Esophagus squamous epithelium (tissue), 5 donors: ENCODE data around the gene AP3D1. TPM values are rescaled to one million over a fixed set of nuclear protein-coding genes. Genes with fewer than 3 reads are reported as not detected.

ENCODE experiments used
- DNase-seq: peaks from one replicate; lab custom pipeline; 2025; lab: John Stamatoyannopoulos, UW
- H3K27ac ChIP-seq, 4 donors: fragments of 200-600 bp; sonication (generic); one replicate each; pipeline ENCODE4 v1.5.1; 2016 to 2019; ENCODE audit warnings: mild to moderate bottlenecking in 1 of 4
- H3K27me3 ChIP-seq, 4 donors: fragments of 200-600 bp; sonication (generic); 1 replicate in 3 of 4; 2 replicates in 1 of 4; pipeline versions ENCODE4 v1.5.1 to v1.6.0; 2017 to 2021; ENCODE audit warnings: antibody characterized with exemption in 1 of 4
- H3K36me3 ChIP-seq, 3 donors: fragments of 200-600 bp; sonication (generic); one replicate each; pipeline ENCODE4 v1.5.1; 2016 to 2019
- H3K4me1 ChIP-seq, 3 donors: fragments of 200-600 bp; sonication (generic); one replicate each; pipeline ENCODE4 v1.5.1; 2017 to 2019
- H3K4me3 ChIP-seq, 4 donors: fragments of 200-600 bp; sonication (generic); 1 replicate in 3 of 4; 2 replicates in 1 of 4; pipeline ENCODE4 v1.5.1; 2016 to 2019; ENCODE audit warnings: mild to moderate bottlenecking in 2 of 4, moderate library complexity in 1 of 4
- H3K9me3 ChIP-seq, 3 donors: fragments of 200-600 bp; sonication (generic); one replicate each; pipeline ENCODE4 v1.5.1; 2016 to 2019
- POLR2A ChIP-seq, 4 donors: fragments of 450-650 bp; IDR thresholded peaks; one replicate each; pipeline ENCODE4 v1.6.1; 2017; ENCODE audit warnings: antibody characterized with exemption in 4 of 4, mild to moderate bottlenecking in 4 of 4, moderate library complexity in 3 of 4
- WGBS, 2 donors: methylation state at CpG; one replicate each; pipeline ENCODE4 v1.1.5; 2018; 5-methylcytosine and 5-hydroxymethylcytosine counted together
- intact Hi-C: fragments of 100-400 bp; cut with DNase I; formaldehyde crosslinking; loops from one replicate; pipeline ENCODE4 v1.15.0; 2022
- total RNA-seq, 4 donors: library from RNA; depleted of rRNA; stranded (reverse); fragments of >200 nt; gene quantifications; one replicate each; pipeline ENCODE4 v1.1.0, GENCODE V29; 2016
- TF ChIP-seq, protein P1 (sequence below), 6 experiments: fragments of 450-650 bp in 4 of 6; fragments of 200-600 bp in 2 of 6; sonication (generic) in 2 of 6; IDR thresholded peaks; one replicate each; pipeline ENCODE4 v1.5.1; 2016 to 2019; ENCODE audit warnings: antibody characterized with exemption in 6 of 6, mild to moderate bottlenecking in 4 of 6, moderate library complexity in 4 of 6
- donor health status: DM: yes; HTN: yes; CAD: no.

AP3D1 gene
- total RNA-seq, 4 donors from 2014 or later, result 47.7 to 99.9 (median 71.8) TPM

DNA sequence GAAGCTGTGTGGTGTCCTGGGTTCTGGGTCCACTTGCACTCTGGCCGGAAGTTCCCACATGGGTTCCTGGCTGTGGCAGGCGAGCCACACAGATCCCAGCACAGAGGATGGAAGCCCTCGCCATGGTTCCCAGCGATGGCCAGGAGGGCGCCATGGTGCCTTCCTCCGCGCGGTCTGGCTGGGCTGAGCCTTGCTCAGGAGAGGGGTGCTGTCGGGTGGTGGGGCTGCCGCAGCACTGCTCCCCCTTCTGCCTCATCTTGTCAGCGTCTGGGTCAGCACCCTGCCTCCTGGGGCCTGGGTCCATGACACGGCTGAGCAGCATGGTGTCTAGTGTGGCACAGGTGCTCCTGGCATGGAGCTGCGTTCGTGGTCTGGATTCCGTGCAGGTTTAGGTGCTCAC, 45.9 kb upstream of the AP3D1 start:
- DNase-seq, result no peak
- Histone ChIP-seq H3K4me1 (peaks cover 0 to 12% (median 0%) of the 10 kb centered on the region in 3 donors), H3K27me3 (no peaks in the 10 kb centered on the region), H3K36me3 (peaks cover 0 to 95% (median 16%) of the 10 kb centered on the region in 3 donors), H3K9me3 (no peaks in the 10 kb centered on the region), H3K4me3 (no peak overlapping the region), H3K27ac (no peak overlapping the region)
- WGBS, 2 donors, result 83% methylated on average over 2 of the region's 15 CpGs; no CpG with 5 or more reads in 1 of the 2 donors
- TF ChIP-seq, protein P1, sequence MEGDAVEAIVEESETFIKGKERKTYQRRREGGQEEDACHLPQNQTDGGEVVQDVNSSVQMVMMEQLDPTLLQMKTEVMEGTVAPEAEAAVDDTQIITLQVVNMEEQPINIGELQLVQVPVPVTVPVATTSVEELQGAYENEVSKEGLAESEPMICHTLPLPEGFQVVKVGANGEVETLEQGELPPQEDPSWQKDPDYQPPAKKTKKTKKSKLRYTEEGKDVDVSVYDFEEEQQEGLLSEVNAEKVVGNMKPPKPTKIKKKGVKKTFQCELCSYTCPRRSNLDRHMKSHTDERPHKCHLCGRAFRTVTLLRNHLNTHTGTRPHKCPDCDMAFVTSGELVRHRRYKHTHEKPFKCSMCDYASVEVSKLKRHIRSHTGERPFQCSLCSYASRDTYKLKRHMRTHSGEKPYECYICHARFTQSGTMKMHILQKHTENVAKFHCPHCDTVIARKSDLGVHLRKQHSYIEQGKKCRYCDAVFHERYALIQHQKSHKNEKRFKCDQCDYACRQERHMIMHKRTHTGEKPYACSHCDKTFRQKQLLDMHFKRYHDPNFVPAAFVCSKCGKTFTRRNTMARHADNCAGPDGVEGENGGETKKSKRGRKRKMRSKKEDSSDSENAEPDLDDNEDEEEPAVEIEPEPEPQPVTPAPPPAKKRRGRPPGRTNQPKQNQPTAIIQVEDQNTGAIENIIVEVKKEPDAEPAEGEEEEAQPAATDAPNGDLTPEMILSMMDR (IDR thresholded peaks at IDR 0.05), result no peak
- TF ChIP-seq POLR2A (IDR thresholded peaks at IDR 0.05), result no peak
- intact Hi-C loops, result no loop called here

DNA sequence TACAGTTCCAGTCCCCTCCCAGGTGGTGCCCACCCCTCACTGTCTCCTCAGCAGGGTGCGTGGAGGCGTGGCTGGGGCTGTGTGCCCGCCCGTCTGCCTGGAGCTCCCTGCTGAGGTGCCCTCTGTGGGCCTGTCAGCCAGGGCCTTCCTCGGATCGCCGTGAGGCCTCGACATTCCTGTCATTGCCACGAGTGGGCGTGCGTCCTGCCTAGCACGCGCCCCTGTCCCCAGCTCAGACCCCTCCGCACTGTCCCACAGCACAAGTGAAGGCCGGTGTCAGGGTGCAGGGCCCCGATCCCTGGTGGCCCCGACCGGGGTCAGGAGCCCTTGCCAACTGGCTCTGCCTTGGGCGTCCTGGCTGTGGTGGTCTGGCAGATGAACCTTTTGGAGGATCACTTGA, 44.5 kb upstream of the AP3D1 start:
- DNase-seq, result no peak
- 95 to 96% methylated on average over 4 of the region's 19 CpGs for WGBS, 2 donors
- no peaks in the 10 kb centered on the region for H3K27me3 ChIP-seq
- intact Hi-C loops, result no loop called here
- no peaks in the 10 kb centered on the region for H3K9me3 ChIP-seq
- no peak overlapping the region for H3K27ac ChIP-seq
- no peak overlapping the region for H3K4me3 ChIP-seq
- H3K36me3 ChIP-seq, result peaks cover 12 to 98% (median 26%) of the 10 kb centered on the region in 3 donors
- TF ChIP-seq, protein P1 (IDR thresholded peaks at IDR 0.05), result no peak
- no peak for TF ChIP-seq POLR2A (IDR thresholded peaks at IDR 0.05)
- H3K4me1 ChIP-seq, result no peaks in the 10 kb centered on the region

DNA sequence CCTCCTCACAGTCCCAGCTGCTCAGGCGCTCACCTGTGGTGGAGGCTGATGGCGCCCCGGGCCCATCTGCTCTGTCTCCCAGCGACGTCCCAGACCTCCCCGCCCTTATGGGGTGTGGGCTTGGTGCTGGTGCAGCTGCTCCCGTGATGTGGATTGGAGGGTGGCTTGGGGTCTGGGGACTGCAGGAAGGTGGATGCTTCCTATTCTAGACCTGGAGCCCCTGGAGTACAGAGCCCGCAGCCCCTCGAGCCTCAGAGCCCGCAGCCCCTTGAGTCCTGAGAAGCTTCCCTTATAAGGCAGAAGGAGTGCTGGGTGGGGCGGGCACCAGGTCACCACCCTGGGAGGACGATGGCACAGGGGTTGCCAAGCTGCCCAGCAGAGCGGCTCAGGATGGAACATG, 44.0 kb upstream of the AP3D1 start:
- no peak for DNase-seq
- H3K9me3 ChIP-seq, result no peaks in the 10 kb centered on the region
- WGBS, 2 donors, result no CpG with 5 or more reads among the region's 13 CpGs
- intact Hi-C loops, result no loop called here
- H3K27me3 ChIP-seq, result no peaks in the 10 kb centered on the region
- H3K27ac ChIP-seq, result no peak overlapping the region
- peaks cover 13 to 100% (median 27%) of the 10 kb centered on the region in 3 donors for H3K36me3 ChIP-seq
- TF ChIP-seq POLR2A (IDR thresholded peaks at IDR 0.05), result no peak
- TF ChIP-seq, protein P1 (IDR thresholded peaks at IDR 0.05), result no peak
- H3K4me1 ChIP-seq, result no peaks in the 10 kb centered on the region
- no peak overlapping the region for H3K4me3 ChIP-seq

DNA sequence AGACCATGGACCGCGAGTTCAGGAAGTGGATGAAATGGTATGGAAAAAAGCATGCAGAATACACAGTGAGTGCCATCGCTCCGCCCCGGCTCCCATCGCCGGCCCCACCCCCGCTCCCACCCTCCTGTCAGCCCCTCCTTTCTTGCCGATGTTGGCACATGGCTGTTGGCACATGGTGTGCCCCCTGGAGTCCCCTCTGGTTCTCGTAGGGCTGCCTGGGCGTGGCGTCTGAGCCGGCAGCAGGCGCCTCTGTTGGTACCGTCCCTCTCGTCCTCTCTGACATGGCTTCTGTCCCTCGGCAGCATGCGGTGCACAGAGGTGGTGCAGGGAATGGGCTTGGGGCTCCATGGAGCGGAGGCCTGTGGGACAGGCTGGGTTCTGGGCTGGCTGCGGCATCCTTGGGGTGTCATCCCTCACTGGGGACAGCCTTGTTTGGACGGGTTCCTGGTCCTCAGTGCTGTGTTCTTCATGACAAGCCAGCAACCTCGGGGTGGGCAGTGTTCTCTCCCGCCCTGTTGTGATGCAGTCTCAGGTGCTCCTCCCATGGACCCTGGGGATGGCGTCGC, 43.2 kb upstream of the AP3D1 start:
- Histone ChIP-seq H3K4me1 (no peaks in the 10 kb centered on the region), H3K9me3 (no peaks in the 10 kb centered on the region), H3K36me3 (peaks cover 15 to 100% (median 27%) of the 10 kb centered on the region in 3 donors), H3K4me3 (no peak overlapping the region), H3K27ac (no peak overlapping the region), H3K27me3 (no peaks in the 10 kb centered on the region)
- no peak for DNase-seq
- 89 to 100% methylated on average over 1 to 3 of the region's 25 CpGs for WGBS, 2 donors
- TF ChIP-seq, protein P1 (IDR thresholded peaks at IDR 0.05), result no peak
- TF ChIP-seq POLR2A (IDR thresholded peaks at IDR 0.05), result no peak
- intact Hi-C loops, result no loop called here

DNA sequence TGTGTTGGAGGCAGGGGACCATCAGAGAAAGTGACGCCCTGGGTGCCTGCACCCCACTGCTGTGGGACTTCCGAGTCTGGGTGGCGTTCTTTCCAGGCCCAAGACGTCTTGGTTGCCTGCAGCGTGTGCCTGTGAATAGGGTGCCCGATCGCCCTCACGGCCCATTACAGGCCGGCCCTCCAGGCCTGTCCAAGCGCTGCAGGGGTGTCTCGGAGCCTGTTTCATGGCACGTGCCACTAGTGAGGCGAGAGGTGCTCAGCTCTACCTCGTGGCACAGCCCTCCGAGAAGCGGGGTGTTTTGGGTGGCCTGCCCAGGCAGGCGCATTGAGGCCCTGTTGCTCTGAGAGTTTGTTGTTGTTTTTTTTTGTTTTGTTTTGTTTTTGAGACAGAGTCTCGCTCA, 42.4 kb upstream of the AP3D1 start:
- no peaks in the 10 kb centered on the region for H3K27me3 ChIP-seq
- TF ChIP-seq, protein P1 (IDR thresholded peaks at IDR 0.05), result no peak
- TF ChIP-seq POLR2A (IDR thresholded peaks at IDR 0.05), result no peak
- 91 to 92% methylated on average over 10 to 13 of the region's 18 CpGs for WGBS, 2 donors
- DNase-seq, result no peak
- H3K9me3 ChIP-seq, result no peaks in the 10 kb centered on the region
- peaks cover 0 to 8% (median 0%) of the 10 kb centered on the region in 3 donors for H3K4me1 ChIP-seq
- intact Hi-C loops, result no loop called here
- H3K27ac ChIP-seq, result no peak overlapping the region
- peaks cover 20 to 100% (median 27%) of the 10 kb centered on the region in 3 donors for H3K36me3 ChIP-seq
- H3K4me3 ChIP-seq, result no peak overlapping the region
